Stimulated activated CD4-positive, alpha-beta T cell treated with anti-CD3 and anti-CD28 coated beads, TNF-alpha, amount 100 ng/mL, for 24 hours (primary cell): ENCODE data around the gene NME7.
"Not testable (repeated sequence)": the region's sequence is repeated elsewhere in the genome, so short reads cannot be mapped to it uniquely, and the experiment has no call there.

Experiments used
- DNase-seq, 3 experiments: peaks; one replicate each; pipeline ENCODE4 v3.0.0-alpha.2; 2020; ENCODE audit warnings: low read depth in 3 of 3

The NME7 gene

DNA sequence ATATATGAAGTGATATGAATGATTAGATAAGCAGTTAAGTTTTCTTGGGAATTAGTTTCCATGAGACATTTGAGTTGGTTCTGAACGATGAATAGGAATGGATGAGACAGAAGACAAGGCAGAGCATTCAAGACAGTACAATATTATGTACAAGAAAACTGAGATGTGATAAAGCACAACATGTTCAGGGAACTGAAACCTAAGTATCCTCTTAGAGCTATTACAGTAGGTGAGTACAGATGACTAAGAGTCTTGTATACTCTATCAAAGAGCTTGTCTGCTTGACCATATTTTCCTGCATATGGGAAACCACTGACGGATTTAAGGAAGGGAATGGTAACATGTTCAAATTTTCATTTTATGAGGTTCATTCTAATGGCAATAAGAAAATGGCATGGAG is 61.6 kb downstream of the NME7 start:
- DNase-seq = no peak

DNA sequence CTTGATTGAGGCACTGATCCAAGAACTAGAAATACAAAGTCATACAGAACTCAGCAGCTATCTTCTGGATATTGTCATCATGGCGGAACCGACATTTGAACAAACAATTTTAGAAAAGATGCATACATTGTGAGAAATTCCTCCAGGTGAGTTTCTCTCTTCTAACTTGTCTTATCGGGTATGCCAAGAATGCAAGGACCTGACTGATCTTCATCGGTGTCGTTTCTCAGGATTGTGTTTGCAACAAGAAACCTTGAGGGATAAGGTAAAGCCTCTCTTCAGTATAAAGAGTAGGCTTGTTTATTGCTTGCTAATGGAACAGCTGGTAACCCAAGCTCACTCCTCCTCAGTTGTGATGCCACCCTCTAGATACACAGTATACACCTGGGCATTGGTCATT is 62.2 kb downstream of the NME7 start:
- no peak for DNase-seq

DNA sequence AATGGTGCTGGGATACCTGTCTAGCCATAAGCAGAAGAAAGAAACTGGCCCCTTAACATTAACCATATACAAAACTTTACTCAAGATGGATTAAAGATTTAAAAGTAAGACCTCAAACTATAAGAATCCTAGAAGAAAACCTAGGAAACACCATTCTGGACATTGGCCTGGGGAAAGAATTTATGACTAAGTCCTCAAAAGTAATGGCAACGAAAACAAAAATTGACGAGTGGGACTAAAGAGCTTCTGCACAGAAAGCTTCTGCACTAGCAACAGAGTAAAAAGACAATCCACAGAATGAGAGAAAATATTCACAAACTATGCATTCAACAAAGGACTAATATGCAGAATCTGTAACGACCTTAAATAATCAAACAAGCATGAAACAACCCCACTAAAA is 66.7 kb downstream of the NME7 start:
- no peak for DNase-seq

DNA sequence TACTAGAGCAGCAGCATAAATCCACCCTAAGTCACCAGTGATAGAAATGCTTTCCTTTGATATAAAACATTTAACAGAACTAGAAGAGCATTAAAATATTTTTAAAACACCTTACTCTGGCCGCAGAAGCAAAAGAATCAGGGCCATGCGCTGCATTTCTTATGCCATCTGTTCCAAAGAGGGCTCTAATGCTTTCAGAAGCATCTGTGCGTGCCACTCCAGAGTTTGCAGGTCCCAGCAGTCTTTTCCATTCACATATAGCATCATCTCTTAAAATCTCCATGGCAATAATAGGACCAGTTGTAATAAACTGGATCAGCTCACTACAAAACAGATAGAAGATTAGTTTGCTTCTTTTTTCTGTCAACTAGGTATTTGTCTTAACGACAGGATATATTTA is 69.2 kb downstream of the NME7 start:
- DNase-seq = no peak

DNA sequence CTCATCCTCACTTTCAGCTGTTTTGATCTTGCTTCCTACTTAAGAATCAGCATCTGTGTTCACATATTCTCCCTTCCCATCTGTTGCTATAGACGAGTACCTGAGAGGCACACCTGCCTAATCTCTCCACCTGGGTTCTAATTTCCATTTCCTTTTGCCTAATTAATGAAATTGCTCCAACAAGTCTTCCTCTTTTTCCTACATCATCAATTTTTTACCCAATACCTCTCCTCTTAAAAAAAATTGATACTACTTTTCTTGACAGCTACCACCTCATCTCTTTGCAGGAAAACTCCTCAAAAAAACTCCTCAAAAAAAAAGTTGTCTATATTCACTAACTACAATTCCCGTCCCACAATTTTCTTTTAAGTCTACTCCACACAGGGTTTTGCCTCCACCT is 71.8 kb downstream of the NME7 start:
- no peak for DNase-seq

DNA sequence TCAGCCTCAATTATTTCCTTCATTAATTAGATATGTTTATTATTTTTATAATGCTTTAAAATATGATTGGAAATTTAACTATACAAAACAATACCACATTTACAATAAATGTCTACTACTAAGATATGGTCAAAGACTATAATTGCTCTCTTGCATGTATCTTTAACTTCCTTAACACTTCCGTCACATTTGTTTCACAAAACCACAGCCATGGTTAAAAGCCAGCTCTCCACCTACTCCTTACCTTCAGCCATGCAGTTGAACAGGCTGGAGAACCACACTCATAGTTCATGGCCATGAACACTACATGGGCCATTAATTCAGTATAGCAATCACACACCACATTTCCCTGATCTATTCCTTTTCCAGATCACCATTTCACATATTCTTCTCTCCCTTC is 72.2 kb downstream of the NME7 start:
- no peak for DNase-seq

DNA sequence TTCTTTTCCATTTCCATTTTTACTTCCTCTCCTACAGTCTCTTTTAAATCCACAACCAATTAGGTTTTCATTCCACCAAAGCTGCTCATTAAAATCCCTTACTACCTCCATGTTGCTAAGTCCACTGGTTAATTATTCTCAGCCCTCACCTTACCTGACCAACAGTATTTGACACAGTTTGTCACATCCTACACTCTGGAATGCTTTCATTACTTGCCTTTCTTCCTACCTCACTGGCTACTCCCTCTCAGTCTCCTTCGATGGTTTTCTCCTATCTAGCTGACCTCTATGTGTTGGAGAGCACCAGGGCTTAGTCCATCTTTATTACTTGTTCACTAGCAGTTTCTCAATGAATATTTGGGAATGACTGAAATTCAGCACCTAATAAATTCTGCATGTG is 78.6 kb downstream of the NME7 start:
- no peak for DNase-seq

DNA sequence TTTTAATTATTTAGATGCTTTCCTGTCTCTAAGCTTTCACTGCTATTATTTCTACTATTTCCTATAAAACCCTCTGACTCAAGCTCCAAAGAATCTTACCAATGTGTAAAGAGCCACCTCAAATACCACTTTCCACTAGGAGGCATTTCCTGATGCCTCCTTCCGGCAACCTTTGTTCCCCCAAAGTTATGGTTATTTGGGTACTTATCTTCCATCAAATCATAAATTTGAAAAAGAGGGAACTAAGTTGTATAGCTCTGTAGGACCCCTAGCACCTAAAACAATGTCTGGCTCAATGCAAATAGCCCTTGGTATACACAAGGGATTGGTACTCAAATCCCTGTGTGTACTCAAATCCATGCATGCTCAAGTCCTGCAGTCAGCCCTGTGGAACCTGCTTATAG is 79.6 kb downstream of the NME7 start:
- no peak for DNase-seq

DNA sequence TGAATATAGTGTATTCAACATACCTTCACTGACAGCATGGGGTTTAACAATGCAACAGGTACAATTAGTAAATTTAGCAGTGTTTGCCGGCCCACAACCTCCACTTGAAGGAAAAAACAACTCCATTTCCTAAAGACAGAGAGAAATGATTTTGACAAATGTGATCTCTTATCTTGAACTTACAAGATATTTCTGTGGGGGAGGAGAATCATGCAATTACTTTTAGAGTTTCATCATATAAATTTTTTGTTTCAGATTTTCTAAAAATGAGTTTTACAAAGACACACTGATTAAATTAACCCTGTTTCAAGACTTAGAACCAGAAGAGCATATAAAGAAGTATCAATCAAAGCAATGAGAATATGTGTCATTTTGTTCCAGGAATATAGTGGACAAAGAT is 80.3 kb downstream of the NME7 start:
- DNase-seq = no peak

DNA sequence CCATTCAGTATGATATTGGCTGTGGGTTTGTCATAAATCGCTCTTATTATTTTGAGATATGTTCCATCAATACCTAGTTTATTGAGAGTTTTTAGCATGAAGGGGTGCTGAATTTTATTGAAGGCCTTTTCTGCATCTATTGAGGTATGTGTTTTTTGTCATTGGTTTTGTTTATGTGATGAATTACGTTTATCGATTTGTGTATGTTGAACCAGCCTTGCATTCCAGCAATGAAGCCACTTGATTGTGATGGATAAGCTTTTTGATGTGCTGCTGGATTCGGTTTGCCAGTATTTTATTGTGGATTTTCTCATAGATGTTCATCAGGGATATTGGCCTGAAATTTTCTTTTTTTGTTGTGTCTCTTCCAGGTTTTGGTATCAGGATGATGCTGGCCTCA is 86.0 kb downstream of the NME7 start:
- DNase-seq = not testable (repeated sequence)

DNA sequence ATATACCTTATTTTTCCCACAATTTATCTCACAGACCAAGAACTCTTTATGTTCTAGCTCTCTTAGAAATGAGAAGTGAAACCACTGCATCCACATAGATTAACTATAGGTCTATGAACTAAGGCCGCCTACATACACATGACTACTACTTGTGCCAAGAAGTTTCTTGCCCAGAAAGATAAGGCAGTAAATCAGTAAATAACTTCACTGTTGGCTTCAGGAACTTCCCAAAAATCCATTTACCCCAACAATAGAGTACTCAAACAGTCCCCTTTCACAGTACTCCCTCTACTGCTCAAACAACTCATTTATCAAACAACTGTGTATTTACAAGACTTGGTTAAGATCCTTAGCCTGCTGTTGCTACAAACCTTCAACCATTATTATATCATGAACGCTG is 96.5 kb downstream of the NME7 start:
- no peak for DNase-seq

DNA sequence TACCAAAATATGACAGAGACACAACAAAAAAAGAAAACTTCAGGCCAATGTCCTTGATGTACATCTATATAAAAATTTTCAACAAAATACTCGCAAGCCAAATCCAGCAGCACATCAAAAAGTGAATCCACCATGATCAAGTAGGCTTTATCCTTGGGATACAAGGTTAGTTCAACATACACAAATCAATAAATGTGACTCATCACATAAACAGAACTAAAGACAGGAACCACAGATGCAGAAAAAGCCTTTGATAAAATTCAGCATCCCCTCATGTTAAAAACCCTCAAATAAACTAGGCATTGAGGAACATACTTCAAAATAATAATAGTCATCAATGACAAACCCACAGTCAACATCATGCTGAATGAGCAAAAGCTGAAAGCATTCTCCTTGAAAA is 101.5 kb downstream of the NME7 start:
- DNase-seq = no peak

DNA sequence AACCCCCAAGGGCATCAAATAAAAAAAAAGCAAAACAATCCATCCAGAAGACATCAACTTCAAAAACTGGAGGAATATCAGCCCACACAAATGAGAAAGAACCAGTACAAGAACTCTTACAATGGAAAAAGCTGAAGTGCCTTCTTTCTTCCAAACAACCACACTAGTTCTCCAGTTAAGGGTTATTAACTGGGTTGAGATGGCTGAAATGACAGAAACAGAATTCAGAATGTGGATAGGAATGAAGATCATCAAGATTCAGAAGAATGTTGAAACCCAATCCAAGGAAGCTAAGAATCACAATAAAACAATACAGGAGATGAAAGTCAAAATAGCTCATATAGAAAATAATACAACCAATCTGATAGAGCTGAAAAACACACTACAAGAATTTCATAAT is 104.5 kb downstream of the NME7 start:
- DNase-seq = no peak

DNA sequence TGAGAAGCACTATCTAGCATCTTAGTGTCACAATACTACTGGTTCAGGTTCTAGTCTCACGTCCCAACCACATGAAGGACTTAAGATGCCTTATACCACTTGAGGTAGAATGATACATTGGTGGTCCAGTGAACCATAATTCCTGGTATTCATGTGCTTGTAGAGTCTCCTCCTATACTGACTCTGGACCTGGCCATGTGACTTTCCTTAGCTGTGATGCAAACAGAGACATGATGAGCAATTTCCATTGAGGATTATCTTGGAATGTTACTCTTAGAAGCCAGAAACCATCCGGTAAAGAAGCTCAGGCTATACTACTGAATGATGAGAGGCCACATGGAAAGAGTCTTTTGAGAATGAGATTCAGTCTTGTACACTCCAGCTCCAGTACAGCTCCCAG is 105.7 kb downstream of the NME7 start:
- DNase-seq = no peak

DNA sequence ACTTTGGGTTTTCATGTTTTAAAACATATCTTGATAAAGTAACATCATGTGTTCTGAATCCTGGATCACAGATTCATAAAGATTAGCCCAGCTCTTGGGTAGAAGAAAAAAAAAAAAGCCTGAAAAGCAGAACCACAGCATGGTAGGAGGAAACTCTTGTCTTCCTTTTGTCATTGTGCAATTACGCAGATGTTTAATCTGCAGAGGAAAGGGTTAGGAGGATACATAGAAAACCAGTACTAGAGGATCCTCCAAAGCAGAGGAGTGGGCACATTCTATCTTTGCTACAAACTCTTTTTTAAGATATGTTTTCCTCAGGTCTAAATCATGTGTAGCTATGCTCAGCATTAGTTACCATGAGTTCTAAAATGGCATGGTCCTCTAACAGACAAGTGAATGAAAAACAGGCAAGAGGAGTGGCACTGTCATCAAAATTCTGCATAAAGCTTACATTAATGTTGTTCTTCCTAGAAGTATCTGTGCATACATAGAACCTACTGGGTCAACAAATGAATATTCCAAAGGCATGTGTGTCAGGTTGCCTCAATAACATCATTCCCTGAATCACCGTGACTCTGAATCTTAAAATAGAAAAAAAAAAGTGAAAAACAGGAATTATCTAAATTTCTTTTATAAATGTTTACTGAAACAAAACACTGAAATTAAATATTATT is 107.0 kb downstream of the NME7 start:
- no peak for DNase-seq

DNA sequence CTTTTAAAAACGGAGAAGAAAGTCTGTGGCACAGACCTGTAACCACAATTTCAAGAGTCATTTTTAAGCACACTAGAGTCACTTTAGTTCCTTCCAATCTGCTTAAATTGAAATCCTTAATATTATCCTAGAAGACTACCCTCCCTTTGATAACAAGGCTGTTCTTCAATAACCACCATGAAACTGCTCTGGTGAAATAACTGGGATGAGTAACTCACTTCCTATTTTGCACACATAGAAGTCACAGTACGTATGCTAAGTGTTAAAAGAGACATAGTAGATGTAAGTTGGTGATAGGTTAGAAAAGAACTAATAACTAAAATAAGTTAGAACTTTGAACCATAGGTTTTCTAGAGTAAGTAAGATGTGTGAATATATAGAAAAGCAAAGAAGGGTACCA is 107.8 kb downstream of the NME7 start:
- no peak for DNase-seq

DNA sequence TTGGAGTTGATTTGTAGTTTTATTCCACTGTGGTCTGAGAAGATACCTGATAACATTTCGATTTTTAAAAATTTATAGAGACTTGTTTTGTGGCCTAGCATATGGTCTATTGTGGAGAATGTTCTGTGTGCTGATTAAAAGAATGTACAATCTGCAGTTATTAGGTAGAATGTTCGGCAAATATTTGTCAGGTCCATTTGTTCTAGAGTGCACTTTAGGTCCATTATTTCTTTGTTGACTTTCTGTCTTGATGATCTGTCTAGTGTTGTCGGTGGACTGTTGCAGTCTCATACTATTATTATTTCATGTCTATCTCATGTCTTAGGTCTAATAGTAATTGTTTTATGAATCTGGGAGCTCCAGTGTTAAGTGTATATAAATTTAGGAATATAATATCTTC is 116.8 kb downstream of the NME7 start:
- no peak for DNase-seq

DNA sequence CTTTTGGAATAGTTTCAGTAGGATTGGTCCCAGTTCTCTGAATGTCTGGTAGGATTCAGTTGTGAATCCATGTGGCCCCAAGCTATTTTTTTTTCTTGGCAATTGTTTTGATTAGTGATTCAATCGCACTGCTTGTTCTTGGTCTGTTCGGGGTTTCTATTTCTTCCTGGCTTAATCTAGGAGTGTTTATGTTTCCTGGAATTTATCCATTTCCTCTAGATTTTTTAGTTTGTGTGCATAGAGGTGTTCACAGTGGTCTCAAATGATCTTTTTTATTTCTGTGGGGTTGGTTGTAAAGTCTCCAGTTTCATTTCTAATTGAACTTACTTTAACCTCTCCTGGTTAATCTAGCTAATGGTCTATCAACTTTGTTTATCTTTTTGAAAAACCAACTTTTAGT is 117.6 kb downstream of the NME7 start:
- no peak for DNase-seq

DNA sequence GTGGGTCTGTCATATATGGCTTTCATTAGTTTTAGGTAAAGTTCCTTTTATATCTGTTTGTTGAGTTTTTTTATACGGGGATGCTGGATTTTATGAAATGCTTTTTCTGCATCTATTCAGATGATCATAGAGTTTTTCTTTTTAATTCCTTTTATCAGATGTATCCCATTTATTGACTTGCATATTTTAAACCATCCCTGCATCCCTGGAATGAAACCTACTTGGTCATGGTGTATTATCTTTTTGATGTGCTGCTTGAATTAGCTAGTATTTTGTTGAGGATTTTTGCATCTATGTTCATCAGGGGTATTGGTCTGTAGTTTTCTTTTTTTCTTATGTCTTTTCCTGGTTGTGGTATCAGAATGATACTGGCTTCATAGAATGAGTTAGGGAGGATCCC is 118.0 kb downstream of the NME7 start:
- DNase-seq = no peak

DNA sequence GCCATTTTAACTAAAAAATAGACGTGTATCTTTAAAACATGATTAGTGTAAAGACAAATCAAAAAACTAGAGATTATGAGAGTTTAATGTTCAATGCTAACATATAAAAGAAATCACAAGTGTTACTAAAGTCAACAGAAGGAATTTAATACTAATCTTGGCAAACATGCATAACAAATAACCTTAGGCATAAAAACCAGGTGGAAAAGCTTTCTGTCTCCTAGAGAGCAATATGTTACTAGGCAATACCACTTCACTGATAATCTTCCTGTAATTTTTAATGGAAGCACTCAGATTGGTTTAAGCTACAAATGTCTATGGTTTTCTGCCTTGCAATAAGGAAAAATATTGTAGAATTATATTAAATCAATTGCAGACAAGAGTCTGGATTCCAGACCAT is 121.9 kb downstream of the NME7 start:
- DNase-seq = no peak

DNA sequence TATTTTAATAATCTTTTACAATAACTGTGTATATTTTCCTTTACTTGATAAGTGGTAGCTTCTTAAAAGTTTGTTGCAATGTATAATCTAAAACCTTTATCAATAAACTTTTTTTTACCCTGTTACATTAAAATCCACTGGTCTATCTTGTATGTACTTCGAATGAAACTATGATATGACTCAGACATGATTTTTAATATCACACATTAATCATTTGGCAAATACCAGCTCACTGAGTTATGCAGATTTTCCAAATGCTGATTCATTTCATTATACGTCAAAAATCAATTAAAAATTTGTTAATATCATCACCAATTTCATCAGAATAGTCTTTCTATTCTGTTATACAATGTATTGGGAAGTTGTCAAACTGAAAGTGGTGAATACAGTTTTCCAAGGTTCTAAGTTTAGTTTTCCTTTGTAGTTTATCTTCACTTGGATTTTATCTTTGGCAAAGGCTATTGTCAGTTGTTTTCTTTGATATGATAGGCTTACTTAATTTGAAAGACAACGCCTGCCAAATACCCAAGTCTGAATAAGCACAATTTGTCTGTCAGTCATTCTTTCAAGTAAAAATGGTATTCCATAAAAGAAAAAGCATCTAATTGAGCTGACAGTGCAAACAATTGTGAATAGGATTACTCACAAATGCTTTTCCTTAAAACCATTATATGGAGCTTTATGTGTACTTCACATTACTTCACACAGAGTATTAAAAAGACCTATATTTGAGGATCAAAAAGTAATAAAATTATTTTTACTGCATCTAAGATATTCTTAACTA is 127.0 kb downstream of the NME7 start:
- no peak for DNase-seq

DNA sequence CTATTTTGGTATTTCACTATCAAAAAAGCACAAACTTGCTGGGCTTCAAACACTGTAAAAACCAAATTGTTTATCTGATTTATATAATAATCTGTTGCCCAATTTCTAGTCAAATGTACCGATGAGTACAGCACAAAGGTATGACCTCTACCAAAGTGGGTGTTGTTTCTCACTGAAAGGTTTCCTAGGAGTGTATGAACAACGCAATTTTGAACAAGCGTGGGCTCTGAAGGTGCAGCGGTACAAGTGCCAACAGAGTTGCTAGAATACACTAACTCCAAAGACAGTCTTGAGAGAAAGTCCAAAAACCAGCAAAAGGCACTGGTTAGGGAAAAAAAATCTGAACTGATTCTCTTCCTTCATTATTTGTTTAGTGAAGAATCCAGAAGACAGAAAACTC is 130.7 kb downstream of the NME7 start:
- DNase-seq = no peak

DNA sequence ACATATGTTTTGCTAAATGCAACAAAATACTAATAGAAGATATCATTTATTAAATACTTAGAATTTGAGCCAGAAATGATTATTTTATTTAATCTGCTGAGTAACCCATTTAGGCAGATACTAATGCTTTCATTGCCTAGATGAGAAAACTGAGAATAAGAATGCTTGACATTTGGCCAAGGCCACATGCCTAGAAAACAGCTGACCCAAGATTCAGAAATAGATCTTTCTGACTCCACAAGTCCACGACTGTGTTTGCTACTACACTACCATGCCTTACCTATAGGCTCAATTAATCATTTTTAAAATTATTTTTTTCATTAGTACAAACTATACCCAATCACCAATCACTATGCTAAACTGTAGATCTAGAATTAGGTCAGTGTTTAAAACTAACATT is 131.5 kb downstream of the NME7 start:
- DNase-seq = no peak

DNA sequence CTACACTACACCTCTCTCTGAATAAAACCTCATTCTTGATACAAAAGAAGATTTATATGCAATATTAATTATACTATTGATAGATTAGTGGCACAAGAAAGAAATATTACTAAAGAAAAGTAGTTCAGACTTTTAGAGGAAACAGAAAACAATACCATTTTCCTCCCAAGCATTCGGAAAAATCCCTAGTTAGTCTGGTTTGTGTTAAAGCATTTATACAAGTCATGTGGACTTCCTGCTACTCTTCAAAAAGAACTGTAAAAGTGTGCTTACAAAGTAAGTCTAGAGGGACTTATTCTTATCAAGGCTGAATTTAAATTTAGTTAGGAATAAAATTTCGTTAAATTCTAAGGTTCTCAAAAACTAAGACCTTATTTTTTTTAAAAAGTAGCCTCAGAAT is 132.0 kb downstream of the NME7 start:
- no peak for DNase-seq
